ENCODE measurements around the gene PDXP. TPM values are rescaled to one million over a fixed set of nuclear protein-coding genes. Genes with fewer than 3 reads are reported as not detected.

PDXP gene
- total and polyA plus RNA-seq, 9 of the 15 experiments (the other 6 are each of a cell fraction or from before 2014, with no cell fraction given), result 7.9 to 54.2 (median 38.8) TPM

GRCh38 chr22:37632174-37633088 is 26.1 kb upstream of the PDXP start:
- 89% methylated on average over 10 of the region's 14 CpGs for WGBS (ENCODE audit: insufficient coverage, low coverage, missing lambda C conversion rate)
- no peaks in the 10 kb centered on the region for H3K9me3 ChIP-seq (replicated peaks; ENCODE audit: control insufficient read depth, insufficient read depth, low read depth, low read length)
- ATAC-seq, result 0 out of 3 replicates have a peak, but pooled peaks have one; percentile 5
- BruUV-seq (replicated peaks), result TSS peak; percentile 42
- H3K27ac ChIP-seq (ENCODE audit: extremely low read depth, low read depth, low read length), result peak overlapping the region; percentile 77
- H3K4me1 ChIP-seq (replicated peaks in 1 of 2; ENCODE audit: control insufficient read depth in 2 of 2, insufficient read depth in 2 of 2, low read length in 2 of 2), result peaks cover 35 to 68% of the 10 kb centered on the region in 2 experiments
- H3K79me2 ChIP-seq (ENCODE audit: control insufficient read depth, insufficient read depth, low read length), result no peaks in the 10 kb centered on the region
- no peak overlapping the region for H3K4me3 ChIP-seq
- in situ Hi-C loops (cut with MboI) (no loop called here), intact Hi-C loops (cut with micrococcal nuclease) (no loop called here)
- H2AFZ ChIP-seq (ENCODE audit: low read depth, low read length), result no peak overlapping the region
- ChIA-PET POLR2A (interaction anchor here (0.6 to 1.1 kb wide), 4 partner anchors 9 to 52 kb away, joined by 3 to 4 read pairs (median 3); partner anchors contain the start of gene PDXP), CTCF (ENCODE audit: low intra/inter-chr PET ratio) (no interaction called here)
- H3K9ac ChIP-seq (ENCODE audit: insufficient read depth in 1 of 2, low read depth in 2 of 2, low read length in 2 of 2), result peak overlapping the region; percentile 50 to 74; a peak in 3 of 4 replicates
- DNase-seq (ENCODE audit: extremely low read depth in 1 of 4, low spot score in 3 of 4), result peak in 2 of 4 experiments; percentile 27 to 30
- H3K9me1 ChIP-seq (ENCODE audit: control insufficient read depth, insufficient read depth, low read length), result no peaks in the 10 kb centered on the region
- no peak overlapping the region for H3K4me2 ChIP-seq (ENCODE audit: insufficient read depth, low read length)
- TF ChIP-seq E2F6 (IDR thresholded peaks at IDR 0.05; ENCODE audit: borderline replicate concordance in 1 of 2, extremely low read depth in 1 of 2, insufficient read depth in 1 of 2, insufficient read length in 1 of 2, low read depth in 1 of 2, low read length in 1 of 2, poor library complexity in 1 of 2, severe bottlenecking in 1 of 2), result no peak
- no peak for TF ChIP-seq GATA2 (CRISPR knock-in tag; IDR thresholded peaks at IDR 0.05)
- no peak for TF ChIP-seq RAD21 (CRISPR knock-in tag; conservative IDR thresholded peaks at IDR 0.05 in 1 of 2, IDR thresholded peaks at IDR 0.05 in 1 of 2)
- 0 out of 2 replicates have a peak, but pooled peaks have one; percentile 19 for TF ChIP-seq RBFOX2 (IDR thresholded peaks at IDR 0.05; ENCODE audit: low read depth, low read length)
- no peak for TF ChIP-seq NR2C1 (IDR thresholded peaks at IDR 0.05)
- TF ChIP-seq NR2C1 (tag; IDR thresholded peaks at IDR 0.05), result no peak
- no peak for TF ChIP-seq KAT2B (IDR thresholded peaks at IDR 0.05; ENCODE audit: low read depth, low read length)
- peak; percentile 42 for TF ChIP-seq POLR2G (IDR thresholded peaks at IDR 0.05; ENCODE audit: low read depth, low read length)
- TF ChIP-seq POLR2AphosphoS2 (IDR thresholded peaks at IDR 0.05; ENCODE audit: low read length), result no peak
- no peak for TF ChIP-seq KLF13 (tag; IDR thresholded peaks at IDR 0.05; ENCODE audit: borderline replicate concordance, low read depth)
- TF ChIP-seq SLC30A9 (CRISPR knock-in tag; IDR thresholded peaks at IDR 0.05), result no peak
- no peaks in the 10 kb centered on the region for H3K27me3 ChIP-seq (ENCODE audit: control insufficient read depth in 2 of 2, insufficient read depth in 2 of 2, low read length in 2 of 2)
- H4K20me1 ChIP-seq (replicated peaks; ENCODE audit: control insufficient read depth, insufficient read depth, low read length), result no peaks in the 10 kb centered on the region
- FAIRE-seq, result no peak
- H3K36me3 ChIP-seq (ENCODE audit: control insufficient read depth, insufficient read depth, low read length), result peaks cover 30% of the 10 kb centered on the region; the same call in 2 of the 3 replicates
